H1 (cell line): Measurements from ENCODE around the gene ARRDC2. TPM values are rescaled to one million over a fixed set of nuclear protein-coding genes. Genes with fewer than 3 reads are reported as not detected.

ENCODE experiments used
- CHD2 ChIP-seq: IDR thresholded peaks from 2 replicates; pipeline ENCODE4 v1.6.1; 2012; ENCODE audit warnings: low read length, improper control_type of control experiment
- JUN ChIP-seq: IDR thresholded peaks from 2 replicates; pipeline ENCODE4 v1.6.1; 2011; ENCODE audit warnings: low read depth, mild to moderate bottlenecking, improper control_type of control experiment, low read length
- polyA plus RNA-seq, 7 experiments: library from polyadenylated mRNA; depleted of rRNA in 3 of 7; stranded (reverse) in 5 of 7; unstranded in 2 of 7; fragments of >200 nt in 5 of 7; fragments of 200-250 nt in 2 of 7; gene quantifications; 1 replicate in 5 of 7; 2 replicates in 1 of 7; 4 replicates in 1 of 7; pipeline versions ENCODE4 v1.2.1 to v1.2.3, GENCODE V29; 2011 to 2013; ENCODE audit warnings: missing spikeins in 2 of 7, mixed read lengths in 2 of 7
- total RNA-seq: library from RNA; stranded (reverse); fragmentation: NEBNext Ultra II Directional; extraction: Animal tissue kit (Norgen Biotek cat#: 25700); gene quantifications from 2 replicates; pipeline ENCODE4 v1.2.1, GENCODE V29; 2021

The ARRDC2 gene
- total and polyA plus RNA-seq, 2 of the 8 experiments (the other 6 are each of a cell fraction or from before 2014, with no cell fraction given) = 5.4 to 6.9 TPM

- TF ChIP-seq CHD2 (no peak), JUN (no peak)
These were observed 43.9 kb downstream of the ARRDC2 start (continued) for GRCh38 chr19:18051887-18052286.
